ENCODE data around the gene GNAZ.
A peak's percentile ranks its signal among the peaks of the same experiment; 100 is the strongest.

Gene GNAZ

DNA sequence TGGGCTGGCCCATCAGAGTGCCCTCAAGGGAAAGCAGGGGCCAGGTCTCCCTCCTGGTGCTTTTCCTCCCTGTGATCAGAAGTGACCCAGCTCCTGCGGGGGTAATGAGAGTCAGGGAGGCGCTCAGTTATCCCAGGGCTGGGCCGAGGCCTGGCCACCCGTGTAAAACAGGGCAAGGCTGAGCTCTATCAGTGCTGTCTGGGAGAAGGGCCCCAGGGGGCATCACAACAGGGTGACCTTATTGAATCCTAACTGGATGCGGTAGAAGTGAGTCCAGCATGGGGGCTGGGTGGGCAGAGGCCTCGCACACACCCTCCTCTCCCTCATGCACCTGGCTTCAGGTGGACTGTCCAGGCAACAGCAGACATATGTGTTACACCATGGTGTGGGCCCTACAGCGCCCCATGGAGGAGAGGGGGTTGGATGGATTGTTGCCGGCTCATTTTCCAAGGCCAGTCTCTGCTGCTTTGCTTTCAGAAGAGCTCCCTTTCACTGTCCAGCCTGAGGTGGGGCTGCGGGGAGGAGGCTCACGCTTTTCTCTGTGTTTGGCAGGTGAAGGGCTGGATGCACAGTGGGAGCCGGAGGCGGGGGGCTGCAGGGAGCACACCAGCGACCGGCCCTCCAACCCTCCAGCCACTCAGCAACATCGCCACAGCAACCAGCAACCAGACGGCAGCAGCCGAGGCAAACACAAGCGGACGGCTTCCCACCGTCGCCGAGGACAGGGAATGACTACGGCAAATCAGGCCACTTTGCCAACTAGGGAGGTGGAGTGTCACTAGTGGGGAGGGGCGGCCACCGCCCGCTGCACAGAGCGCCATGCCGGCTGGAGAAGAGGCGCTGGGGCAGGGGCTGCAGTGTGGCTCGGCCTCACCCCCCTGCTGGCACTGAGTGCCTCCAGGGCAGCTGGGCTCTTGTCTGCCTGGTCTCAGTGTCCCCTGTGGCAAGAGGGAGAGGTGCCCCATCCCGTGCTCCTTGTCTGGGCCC is 24.7 kb downstream of the GNAZ start:
- no peak for DNase-seq

DNA sequence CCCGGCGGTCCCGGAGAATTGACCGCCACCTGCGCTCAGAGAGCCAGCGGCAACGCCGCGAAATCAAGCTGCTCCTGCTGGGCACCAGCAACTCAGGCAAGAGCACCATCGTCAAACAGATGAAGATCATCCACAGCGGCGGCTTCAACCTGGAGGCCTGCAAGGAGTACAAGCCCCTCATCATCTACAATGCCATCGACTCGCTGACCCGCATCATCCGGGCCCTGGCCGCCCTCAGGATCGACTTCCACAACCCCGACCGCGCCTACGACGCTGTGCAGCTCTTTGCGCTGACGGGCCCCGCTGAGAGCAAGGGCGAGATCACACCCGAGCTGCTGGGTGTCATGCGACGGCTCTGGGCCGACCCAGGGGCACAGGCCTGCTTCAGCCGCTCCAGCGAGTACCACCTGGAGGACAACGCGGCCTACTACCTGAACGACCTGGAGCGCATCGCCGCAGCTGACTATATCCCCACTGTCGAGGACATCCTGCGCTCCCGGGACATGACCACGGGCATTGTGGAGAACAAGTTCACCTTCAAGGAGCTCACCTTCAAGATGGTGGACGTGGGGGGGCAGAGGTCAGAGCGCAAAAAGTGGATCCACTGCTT is 25.5 kb downstream of the GNAZ start:
- no peak for DNase-seq

GRCh38 chr22:23097412-23098229 is 27.3 kb downstream of the GNAZ start:
- no peak for DNase-seq

DNA sequence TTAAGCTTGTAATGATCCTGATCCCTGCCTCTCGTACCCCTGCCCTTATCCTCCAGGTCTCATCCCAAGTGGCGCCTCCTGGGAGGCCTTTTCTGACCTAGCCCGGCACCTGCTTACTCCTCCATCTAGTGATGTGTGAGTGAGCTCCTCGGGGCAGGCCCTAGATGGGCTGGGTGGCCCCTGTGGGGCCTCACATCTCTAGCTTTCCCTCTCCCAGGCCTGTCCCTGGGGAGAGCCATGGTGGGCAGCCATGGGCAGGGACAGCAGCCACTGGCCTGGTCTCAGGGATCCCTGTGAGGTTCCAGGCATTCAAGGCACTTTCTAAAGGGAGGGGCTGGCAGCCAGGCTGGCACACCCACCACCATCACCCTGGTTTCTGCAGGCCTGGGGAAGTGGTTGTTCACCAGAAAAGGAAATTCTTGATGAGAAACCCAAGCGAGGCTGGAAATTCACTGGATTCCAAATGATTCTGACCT is 27.9 kb downstream of the GNAZ start:
- no peak for DNase-seq

- peak; percentile 53 for DNase-seq
These were observed 28.6 kb downstream of the GNAZ start for GRCh38 chr22:23098718-23099530.

GRCh38 chr22:23099531-23099804 is 29.1 kb downstream of the GNAZ start:
- no peak for DNase-seq

- DNase-seq, result no peak
These were observed 29.9 kb downstream of the GNAZ start for GRCh38 chr22:23100124-23100801.

DNA sequence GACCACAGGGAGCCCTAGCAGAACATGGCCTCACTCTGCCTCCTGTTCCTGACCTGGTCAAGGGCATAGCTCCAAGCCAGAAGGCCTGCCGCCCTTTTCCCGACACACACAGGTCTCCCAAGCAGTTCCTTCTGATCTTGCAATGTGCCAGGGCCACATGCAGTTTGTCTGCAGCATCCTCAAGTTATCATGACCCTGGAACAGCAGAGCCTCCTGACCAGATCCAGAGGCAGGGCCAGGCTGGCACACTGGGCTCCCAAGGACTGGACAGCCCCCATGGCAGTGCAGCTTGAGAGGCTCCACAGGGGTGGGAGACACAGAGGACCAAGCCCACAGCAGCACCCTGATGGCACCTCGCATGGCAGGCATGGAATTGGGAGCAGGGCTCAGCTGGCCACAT is 31.2 kb downstream of the GNAZ start:
- DNase-seq, result no peak

DNA sequence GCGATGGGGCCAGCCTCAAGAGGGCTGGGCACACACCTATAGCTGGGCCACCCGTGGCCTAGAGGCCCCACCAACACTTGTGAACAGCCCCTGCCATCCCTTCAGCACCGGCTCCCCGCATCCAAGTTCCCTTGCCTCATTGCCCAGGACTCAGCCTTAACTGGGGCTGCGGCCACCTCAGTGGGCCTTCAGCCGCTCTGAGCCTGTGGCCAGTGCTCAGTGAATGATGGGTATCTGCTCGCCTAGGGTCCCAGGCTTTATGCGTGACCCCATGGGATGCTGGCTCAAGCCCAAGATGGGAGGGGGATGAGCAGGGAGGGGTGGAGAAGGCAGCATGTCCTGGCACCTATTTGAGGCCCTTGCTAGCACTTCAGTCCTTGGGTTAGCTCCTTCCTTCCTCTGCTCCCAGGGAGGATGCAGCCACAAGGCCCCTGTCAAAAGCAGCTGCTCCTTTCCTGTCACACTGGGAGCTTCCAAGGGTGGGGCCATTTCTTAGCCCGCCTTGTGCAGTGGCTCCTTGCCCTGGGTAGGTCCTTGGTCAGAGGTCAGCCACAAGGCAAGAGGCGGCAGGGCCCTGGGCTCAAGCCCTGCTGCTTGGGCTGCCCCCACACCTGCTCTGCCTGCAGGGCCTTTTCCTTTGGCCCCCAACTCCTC is 31.8 kb downstream of the GNAZ start:
- DNase-seq, result no peak

DNA sequence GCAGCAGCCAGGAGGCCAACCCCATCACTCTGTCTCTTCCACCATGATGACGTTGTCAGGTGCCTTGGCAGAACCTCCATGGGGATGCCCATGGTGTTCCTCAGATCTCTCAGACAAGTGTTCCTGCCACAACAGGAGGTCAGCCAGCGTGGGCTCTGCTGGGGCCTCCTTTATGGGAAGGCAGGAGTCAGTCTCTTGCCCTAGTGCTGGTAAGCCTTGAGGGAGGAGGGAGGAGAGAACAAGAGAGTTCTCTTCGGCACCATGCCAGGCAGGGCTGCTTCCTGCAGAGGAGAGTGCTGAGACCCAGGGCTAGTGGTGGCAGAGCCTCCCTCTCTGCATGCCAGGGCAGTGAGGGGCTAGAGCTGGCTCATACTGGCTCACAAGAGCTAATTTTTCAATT is 32.5 kb downstream of the GNAZ start:
- DNase-seq, result no peak

GRCh38 chr22:23103199-23103954 is 33.1 kb downstream of the GNAZ start:
- no peak for DNase-seq

DNA sequence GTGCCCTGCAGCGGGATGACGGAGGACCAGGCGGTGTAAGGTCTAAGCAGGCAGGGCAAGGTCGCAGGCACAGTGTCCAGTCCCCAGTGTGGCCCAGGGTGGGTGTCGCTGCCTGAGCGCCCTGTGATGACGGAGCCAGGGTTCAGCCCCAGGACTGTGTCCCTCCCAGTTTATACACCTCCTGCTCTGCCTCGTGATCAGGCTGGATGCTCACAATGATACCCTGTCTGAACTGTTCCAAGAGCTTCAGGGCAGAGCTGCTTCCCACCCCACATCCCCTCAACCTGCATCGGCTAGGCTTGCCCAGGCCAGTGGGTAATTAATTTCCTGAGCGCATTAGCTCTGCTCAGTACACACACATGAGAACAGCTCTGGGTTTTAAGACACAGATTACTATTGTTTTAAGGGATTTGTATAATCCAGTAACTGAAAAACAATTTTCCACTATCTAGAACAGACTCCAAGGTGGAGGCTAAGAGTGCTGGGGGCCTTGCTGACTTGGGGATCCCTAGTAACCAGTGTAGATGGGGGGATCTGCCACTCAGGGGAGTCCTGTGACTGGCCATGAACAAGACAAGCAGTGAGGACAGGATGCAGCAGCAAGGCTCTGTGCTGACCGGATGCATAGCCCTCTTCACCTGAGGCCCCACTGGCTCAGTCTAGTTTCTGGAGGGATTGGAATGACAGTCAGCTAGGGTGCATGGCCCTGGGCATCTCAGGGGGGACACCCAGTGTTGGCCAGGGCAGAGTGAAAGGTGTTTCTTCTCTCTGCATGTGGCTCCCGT is 34.1 kb downstream of the GNAZ start:
- no peak for DNase-seq

GRCh38 chr22:23105304-23105703 is 35.0 kb downstream of the GNAZ start:
- no peak for DNase-seq

DNA sequence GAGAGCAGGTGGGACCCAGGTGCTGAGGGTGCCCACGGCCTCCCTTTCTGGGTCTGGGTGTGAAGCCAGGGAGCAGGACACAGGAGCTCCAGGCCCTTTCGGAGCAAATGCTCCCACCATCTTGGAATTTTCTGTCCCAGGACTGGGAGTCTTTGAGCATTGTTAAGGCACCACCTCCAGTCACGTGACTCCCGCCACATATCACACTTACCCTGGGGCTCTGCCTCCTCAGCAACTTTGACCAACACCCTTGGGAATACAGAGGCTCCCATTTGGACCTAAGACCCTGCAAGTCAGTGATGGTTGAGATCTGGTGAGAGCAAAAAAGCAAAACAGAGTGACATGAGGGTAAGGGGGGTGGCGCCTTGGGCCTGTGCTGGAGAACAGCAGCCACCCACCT is 35.6 kb downstream of the GNAZ start:
- DNase-seq, result no peak

- no peak for DNase-seq
These were observed 36.0 kb downstream of the GNAZ start for GRCh38 chr22:23106344-23106743.

- DNase-seq, result peak; percentile 67
These were observed 36.6 kb downstream of the GNAZ start for GRCh38 chr22:23106906-23107367.

DNA sequence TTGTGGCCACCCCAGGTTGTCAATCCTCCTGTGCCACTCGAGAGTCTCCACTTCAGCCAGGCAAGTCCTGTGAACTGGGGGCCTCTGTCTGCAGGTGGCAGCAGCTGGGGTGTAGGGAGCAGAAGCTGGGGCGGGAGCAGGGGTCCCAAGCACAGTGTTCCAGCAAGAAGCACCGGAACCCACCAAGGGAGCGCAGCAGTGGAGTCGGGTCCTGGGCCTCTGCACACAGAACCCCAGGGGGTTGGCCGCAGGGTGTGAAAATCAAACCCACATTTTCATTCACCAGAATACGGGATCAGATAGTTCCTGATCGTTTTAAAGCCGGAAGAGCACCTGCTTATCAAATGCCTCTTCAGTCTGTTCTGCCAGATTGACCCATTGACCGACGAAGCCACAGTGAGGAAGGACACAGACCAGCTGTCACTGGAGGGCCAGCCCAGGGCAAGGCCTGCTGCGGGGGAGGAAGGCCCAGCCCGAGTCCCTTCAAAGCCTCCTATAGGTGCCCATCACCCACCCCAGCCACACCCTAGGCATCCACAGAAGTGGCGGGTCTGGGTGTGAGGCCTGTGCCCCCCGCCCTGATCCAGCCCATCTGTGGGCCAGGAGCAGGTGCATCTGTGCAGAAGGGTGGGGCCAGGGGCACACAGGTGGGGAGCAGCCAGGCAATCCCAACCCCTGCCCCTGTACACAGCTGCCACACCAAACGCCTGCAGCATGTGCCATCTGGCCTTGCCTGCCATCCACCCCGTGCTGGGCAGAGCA is 37.3 kb downstream of the GNAZ start:
- DNase-seq, result no peak

DNA sequence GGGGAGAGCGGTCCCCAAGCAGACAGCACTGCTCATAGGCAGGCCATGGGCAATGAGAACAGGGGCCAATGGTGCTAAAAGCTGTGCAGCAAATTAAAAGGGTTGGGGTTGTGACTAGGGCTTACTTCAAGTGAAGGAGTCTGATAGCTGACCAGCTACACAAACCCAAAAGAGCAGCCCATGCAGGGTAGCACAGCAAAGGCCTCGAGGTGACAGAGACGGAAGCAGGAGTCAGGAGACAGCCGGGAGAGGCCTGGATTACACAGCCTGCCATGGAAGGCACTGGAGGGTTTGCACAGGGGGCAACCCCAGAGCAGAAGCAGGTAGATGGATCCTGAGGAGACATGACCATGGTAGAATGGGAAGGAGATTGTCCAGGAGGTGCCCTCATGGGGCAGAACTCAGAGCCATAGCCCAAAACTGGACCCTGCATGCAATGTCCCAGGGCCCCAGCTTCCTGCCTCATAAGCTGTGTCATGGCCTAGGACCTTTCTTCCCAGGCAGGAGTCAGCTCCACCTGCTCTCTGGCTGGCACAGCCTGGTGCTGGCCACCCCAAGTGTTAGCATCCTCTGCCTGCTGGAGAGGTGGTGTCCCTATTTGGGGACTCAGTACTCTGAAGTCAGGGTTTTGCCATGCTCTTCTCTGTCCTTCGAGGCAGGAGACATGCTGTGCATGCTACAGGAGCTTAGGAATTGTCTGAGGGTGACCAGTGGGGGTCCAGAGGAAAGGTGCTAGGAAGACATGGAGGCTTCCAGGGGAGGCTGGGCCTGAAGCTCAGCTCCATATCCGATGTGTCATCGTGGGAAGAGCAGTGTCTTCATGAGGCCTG is 38.1 kb downstream of the GNAZ start:
- DNase-seq, result no peak

All from right forelimb (tissue), 1 donor.